Erythroblast (primary cell): Measurements from ENCODE around the gene CEACAM6.

Experiments
- DNase-seq, 2 experiments: peaks; one replicate each; lab custom pipeline; 2025; lab: John Stamatoyannopoulos, UW
- GATA1 ChIP-seq: IDR thresholded peaks from 2 replicates; pipeline ENCODE4 v1.6.1; 2011; ENCODE audit warnings: low read depth, mild to moderate bottlenecking, control low read depth, low read length, moderate library complexity
- POLR2A ChIP-seq: IDR thresholded peaks from 2 replicates; pipeline ENCODE4 v1.6.1; 2011; ENCODE audit warnings: mild to moderate bottlenecking, low read length

CEACAM6 gene

GRCh38 chr19:41799444-41800000, 44.2 kb downstream of the CEACAM6 start:
- TF ChIP-seq POLR2A (no peak), GATA1 (no peak)

GRCh38 chr19:41801031-41801430, 45.7 kb downstream of the CEACAM6 start:
- no peak for TF ChIP-seq GATA1
- no peak for TF ChIP-seq POLR2A
- DNase-seq: no peak

More at GRCh38 chr19:41799444-41800000, 44.2 kb downstream of the CEACAM6 start:
- no peak for DNase-seq

- TF ChIP-seq GATA1: no peak
- TF ChIP-seq POLR2A: no peak
These were observed 46.5 kb downstream of the CEACAM6 start for GRCh38 chr19:41801792-41802211.

GRCh38 chr19:41802770-41803169, 47.4 kb downstream of the CEACAM6 start:
- TF ChIP-seq POLR2A (no peak), GATA1 (no peak)
- no peak for DNase-seq

More at GRCh38 chr19:41801792-41802211, 46.5 kb downstream of the CEACAM6 start:
- DNase-seq: no peak

- TF ChIP-seq GATA1: no peak
- no peak for TF ChIP-seq POLR2A
- no peak for DNase-seq
These were observed 49.0 kb downstream of the CEACAM6 start for GRCh38 chr19:41804336-41804735.

- no peak for DNase-seq
- TF ChIP-seq POLR2A (no peak), GATA1 (no peak)
These were observed 51.8 kb downstream of the CEACAM6 start for GRCh38 chr19:41807176-41807575.

- DNase-seq: no peak
- TF ChIP-seq GATA1: no peak
- no peak for TF ChIP-seq POLR2A
These were observed 53.6 kb downstream of the CEACAM6 start for GRCh38 chr19:41808663-41809566.

GRCh38 chr19:41810301-41810700, 55.0 kb downstream of the CEACAM6 start:
- TF ChIP-seq GATA1 (no peak), POLR2A (no peak)
- no peak for DNase-seq

- DNase-seq: no peak
- no peak for TF ChIP-seq POLR2A
- TF ChIP-seq GATA1: no peak
These were observed 55.7 kb downstream of the CEACAM6 start for GRCh38 chr19:41811036-41811435.

- DNase-seq: no peak
- TF ChIP-seq POLR2A: no peak
These were observed 56.7 kb downstream of the CEACAM6 start for GRCh38 chr19:41811981-41812380.

- no peak for TF ChIP-seq POLR2A
- no peak for TF ChIP-seq GATA1
- DNase-seq: no peak
These were observed 58.6 kb downstream of the CEACAM6 start for GRCh38 chr19:41813911-41814310.

- TF ChIP-seq POLR2A (no peak), GATA1 (no peak)
- DNase-seq: no peak
These were observed 60.0 kb downstream of the CEACAM6 start for GRCh38 chr19:41815301-41815700.

GRCh38 chr19:41816761-41817160, 61.4 kb downstream of the CEACAM6 start:
- no peak for DNase-seq
- no peak for TF ChIP-seq GATA1
- no peak for TF ChIP-seq POLR2A

GRCh38 chr19:41821003-41821735, 65.8 kb downstream of the CEACAM6 start:
- no peak for TF ChIP-seq GATA1
- no peak for TF ChIP-seq POLR2A
- DNase-seq: peak; percentile 34 to 60
